Stimulated activated CD4-positive, alpha-beta T cell treated with anti-CD3 and anti-CD28 coated beads, Interleukin-2, amount 100 ng/mL, for 4 hours (primary cell): ENCODE measurements around the gene ST3GAL3.
"Not testable (repeated sequence)": the region's sequence is repeated elsewhere in the genome, so short reads cannot be mapped to it uniquely, and the experiment has no call there.

Experiments
- DNase-seq: peaks from one replicate; pipeline ENCODE4 v3.0.0-alpha.2; 2020; ENCODE audit warnings: low read depth

Gene ST3GAL3

GRCh38 chr1:43822040-43822690 lies 114.8 kb downstream of the ST3GAL3 start:
- DNase-seq: no peak

GRCh38 chr1:43824795-43825194 lies 117.5 kb downstream of the ST3GAL3 start:
- DNase-seq: no peak

- no peak for DNase-seq
Observed at GRCh38 chr1:43828574-43828973, 121.2 kb downstream of the ST3GAL3 start.

- DNase-seq: no peak
Observed at GRCh38 chr1:43830802-43831201, 123.5 kb downstream of the ST3GAL3 start.

GRCh38 chr1:43831851-43832250 lies 124.5 kb downstream of the ST3GAL3 start:
- DNase-seq: no peak

GRCh38 chr1:43832255-43832654 lies 124.9 kb downstream of the ST3GAL3 start:
- DNase-seq: no peak

- no peak for DNase-seq
Observed at GRCh38 chr1:43832998-43833397, 125.7 kb downstream of the ST3GAL3 start.

GRCh38 chr1:43833902-43834279 lies 126.6 kb downstream of the ST3GAL3 start:
- DNase-seq: not testable (repeated sequence)

- DNase-seq: no peak
Observed at GRCh38 chr1:43834280-43835081, 127.1 kb downstream of the ST3GAL3 start.

GRCh38 chr1:43835082-43836021 lies 128.0 kb downstream of the ST3GAL3 start:
- DNase-seq: no peak

GRCh38 chr1:43836267-43836951 lies 129.1 kb downstream of the ST3GAL3 start:
- peak; percentile 67 for DNase-seq

GRCh38 chr1:43839056-43839455 lies 131.7 kb downstream of the ST3GAL3 start:
- no peak for DNase-seq

- no peak for DNase-seq
Observed at GRCh38 chr1:43841321-43842174, 134.2 kb downstream of the ST3GAL3 start.

- no peak for DNase-seq
Observed at GRCh38 chr1:43842175-43842498, 134.8 kb downstream of the ST3GAL3 start.

- no peak for DNase-seq
Observed at GRCh38 chr1:43843684-43844083, 136.3 kb downstream of the ST3GAL3 start.

GRCh38 chr1:43844114-43844513 lies 136.8 kb downstream of the ST3GAL3 start:
- DNase-seq: no peak

- no peak for DNase-seq
Observed at GRCh38 chr1:43847290-43847689, 140.0 kb downstream of the ST3GAL3 start.

GRCh38 chr1:43847882-43848281 lies 140.5 kb downstream of the ST3GAL3 start:
- no peak for DNase-seq

GRCh38 chr1:43849670-43850069 lies 142.3 kb downstream of the ST3GAL3 start:
- DNase-seq: no peak

GRCh38 chr1:43850591-43851233 lies 143.4 kb downstream of the ST3GAL3 start:
- DNase-seq: no peak
